Naive thymus-derived CD4-positive, alpha-beta T cell (primary cell): ENCODE measurements around the gene SFXN5. TPM values are rescaled to one million over a fixed set of nuclear protein-coding genes. Genes with fewer than 3 reads are reported as not detected.

ENCODE experiments used
- ATAC-seq: fragments of 150-1000 bp; cut with Tn5 transposase; 2 replicates; pipeline ENCODE4 v1.10.0; 2021; ENCODE audit warnings: mild to moderate bottlenecking, moderate library complexity
- CTCF ChIA-PET: fragments of 350-600 bp; sonication (Branson Sonifier 250); formaldehyde crosslinking; loops from one replicate; lab custom pipeline; 2021; ENCODE audit warnings: antibody characterized with exemption; lab: Charles Lee
- POLR2A ChIA-PET: fragments of 350-600 bp; sonication (Branson Sonifier 250); formaldehyde crosslinking; loops from one replicate; lab custom pipeline; 2021; ENCODE audit warnings: antibody characterized with exemption, inconsistent platforms; lab: Charles Lee
- DNase-seq, 9 donors: peaks; one replicate each; pipeline versions ENCODE4 v3.0.0 to v3.0.0-alpha.2; 2020 to 2022; ENCODE audit warnings: mixed read lengths in 1 of 9
- H3K27ac ChIP-seq: one replicate; pipeline ENCODE4 v1.7.0; 2013; ENCODE audit warnings: mild to moderate bottlenecking, low read depth, low read length, moderate library complexity
- H3K27me3 ChIP-seq, 2 donors: one replicate each; pipeline ENCODE4 v1.7.0; 2013; ENCODE audit warnings: low read length in 2 of 2, mild to moderate bottlenecking in 2 of 2, moderate library complexity in 2 of 2; ENCODE audit not compliant: control insufficient read depth in 2 of 2, insufficient read depth in 2 of 2
- H3K36me3 ChIP-seq, 3 experiments: 1 replicate in 2 of 3; 2 replicates in 1 of 3; pipeline ENCODE4 v1.7.0; 2013; ENCODE audit warnings: low read length in 3 of 3, mild to moderate bottlenecking in 3 of 3, moderate library complexity in 1 of 3; ENCODE audit not compliant: insufficient read depth in 3 of 3, control insufficient read depth in 2 of 3
- H3K4me1 ChIP-seq, 2 donors: one replicate each; pipeline ENCODE4 v1.7.0; 2013; ENCODE audit warnings: low read length in 2 of 2, mild to moderate bottlenecking in 2 of 2, moderate library complexity in 1 of 2; ENCODE audit not compliant: control insufficient read depth in 2 of 2, insufficient read depth in 2 of 2
- H3K4me3 ChIP-seq: 2 replicates; pipeline ENCODE4 v1.7.0; 2013; ENCODE audit warnings: mild to moderate bottlenecking, low read length
- H3K9me3 ChIP-seq, 3 experiments: 1 replicate in 2 of 3; 2 replicates in 1 of 3; pipeline ENCODE4 v1.7.0; 2013; ENCODE audit warnings: low read length in 3 of 3; ENCODE audit not compliant: control insufficient read depth in 2 of 3
- H3K27ac Mint-ChIP-seq, 9 donors: one replicate each; pipeline ENCODE4 v1.8.0; 2020 to 2022; ENCODE audit warnings: mixed read lengths in 9 of 9, mild to moderate bottlenecking in 8 of 9, moderate library complexity in 5 of 9, inconsistent platforms in 2 of 9
- H3K27me3 Mint-ChIP-seq, 5 donors: one replicate each; pipeline ENCODE4 v1.8.0; 2021 to 2022; ENCODE audit warnings: mixed read lengths in 5 of 5, mild to moderate bottlenecking in 1 of 5
- H3K36me3 Mint-ChIP-seq, 5 donors: one replicate each; pipeline ENCODE4 v1.8.0; 2020 to 2022; ENCODE audit warnings: mixed read lengths in 5 of 5, mild to moderate bottlenecking in 3 of 5, inconsistent platforms in 1 of 5
- H3K4me1 Mint-ChIP-seq, 7 donors: one replicate each; pipeline ENCODE4 v1.8.0; 2020 to 2022; ENCODE audit warnings: mixed read lengths in 7 of 7, mild to moderate bottlenecking in 3 of 7, inconsistent platforms in 1 of 7
- H3K4me3 Mint-ChIP-seq, 10 donors: one replicate each; pipeline ENCODE4 v1.8.0; 2020 to 2022; ENCODE audit warnings: mild to moderate bottlenecking in 10 of 10, mixed read lengths in 10 of 10, moderate library complexity in 6 of 10, inconsistent platforms in 2 of 10
- H3K9me3 Mint-ChIP-seq, 11 donors: one replicate each; pipeline ENCODE4 v1.8.0; 2020 to 2022; ENCODE audit warnings: mixed read lengths in 11 of 11, mild to moderate bottlenecking in 4 of 11, inconsistent platforms in 1 of 11, moderate library complexity in 1 of 11
- intact Hi-C, 2 donors: fragments of 100-400 bp; cut with micrococcal nuclease; formaldehyde crosslinking; loops; one replicate each; pipeline ENCODE4 v1.15.1; 2023
- polyA plus RNA-seq, 2 donors: library from polyadenylated mRNA; unstranded; fragments of 300-500 nt; fragmentation: Illumina TruSeq; gene quantifications; one replicate each; pipeline ENCODE4 v1.2.3, GENCODE V29; 2021
- total RNA-seq, 6 experiments: library from RNA in 5 of 6; stranded (reverse) in 5 of 6; gene quantifications; 1 replicate in 5 of 6; 2 replicates in 1 of 6; pipeline ENCODE4 v1.2.3 and lab custom pipeline; 2021 to 2026

Gene SFXN5
- total and polyA plus RNA-seq, 7 experiments from 2014 or later, result 2.2 to 17.4 (median 9.1) TPM

DNA sequence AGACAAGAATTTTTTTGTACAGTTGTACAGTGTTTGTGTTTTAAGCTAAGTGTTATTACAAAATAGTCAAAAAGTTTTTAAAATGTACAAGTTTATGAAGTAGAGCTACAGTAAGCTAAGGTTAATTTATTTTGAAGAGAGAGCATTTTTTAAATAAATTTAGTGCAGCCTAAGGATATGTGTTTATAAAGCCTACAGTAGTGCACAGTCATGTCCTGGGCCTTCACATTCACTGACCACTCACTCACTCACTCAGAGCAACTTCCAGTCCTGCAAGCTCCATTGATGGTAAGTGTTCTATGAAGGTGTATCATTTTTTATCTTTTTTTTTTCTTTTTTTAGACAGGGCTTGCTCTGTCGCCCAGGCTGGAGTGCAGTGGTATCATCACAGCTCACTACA, 44.2 kb downstream of the SFXN5 start:
- peaks cover 0 to 4% (median 0%) of the 10 kb centered on the region in 7 donors for H3K4me1 Mint-ChIP-seq
- intact Hi-C loops, result no loop called here
- no peaks in the 10 kb centered on the region for H3K4me1 ChIP-seq
- H3K27ac ChIP-seq, result no peak overlapping the region
- no peak overlapping the region for H3K4me3 Mint-ChIP-seq
- ChIA-PET CTCF (interaction anchor here (0.9 kb wide), 1 partner anchor 54 kb away, joined by 3 read pairs; no protein-coding TSS in a partner anchor), POLR2A (no interaction called here)
- H3K27me3 ChIP-seq, result no peaks in the 10 kb centered on the region
- no peaks in the 10 kb centered on the region for H3K9me3 ChIP-seq
- H3K27me3 Mint-ChIP-seq, result no peaks in the 10 kb centered on the region
- no peak for DNase-seq
- H3K27ac Mint-ChIP-seq, result no peak overlapping the region
- no peak overlapping the region for H3K4me3 ChIP-seq
- H3K36me3 ChIP-seq, result no peaks in the 10 kb centered on the region
- H3K9me3 Mint-ChIP-seq, result no peaks in the 10 kb centered on the region
- H3K36me3 Mint-ChIP-seq, result peaks cover 0 to 14% (median 0%) of the 10 kb centered on the region in 5 donors
- ATAC-seq, result no peak

DNA sequence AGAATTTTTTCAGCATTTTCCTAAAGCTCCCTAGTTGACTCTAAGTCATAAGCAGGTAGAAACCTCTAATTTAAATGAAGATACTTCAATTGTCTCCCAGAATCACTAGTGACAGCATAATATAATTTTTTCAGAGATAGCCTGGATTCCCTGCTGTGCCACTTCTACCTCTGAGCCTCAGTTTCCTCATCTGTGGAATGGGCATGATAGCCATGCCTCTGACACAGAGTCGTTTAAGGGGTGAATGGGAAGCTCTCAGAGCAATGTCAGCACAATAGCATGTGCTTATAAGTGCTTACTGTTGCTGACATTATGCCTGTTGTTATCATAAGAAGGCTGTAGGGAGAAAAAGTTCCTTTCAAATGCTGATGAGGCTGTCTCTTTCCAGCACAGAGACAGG, 48.0 kb downstream of the SFXN5 start:
- ChIA-PET CTCF (no interaction called here), POLR2A (no interaction called here)
- Mint-ChIP-seq H3K4me1 (no peaks in the 10 kb centered on the region), H3K27ac (no peak overlapping the region), H3K36me3 (peaks cover 0 to 18% (median 0%) of the 10 kb centered on the region in 5 donors), H3K9me3 (no peaks in the 10 kb centered on the region), H3K4me3 (no peak overlapping the region), H3K27me3 (no peaks in the 10 kb centered on the region)
- H3K4me3 ChIP-seq, result no peak overlapping the region
- no peak for ATAC-seq
- H3K27me3 ChIP-seq, result no peaks in the 10 kb centered on the region
- no peak for DNase-seq
- no peak overlapping the region for H3K27ac ChIP-seq
- no peaks in the 10 kb centered on the region for H3K9me3 ChIP-seq
- no peaks in the 10 kb centered on the region for H3K4me1 ChIP-seq
- intact Hi-C loops, result no loop called here
- no peaks in the 10 kb centered on the region for H3K36me3 ChIP-seq

DNA sequence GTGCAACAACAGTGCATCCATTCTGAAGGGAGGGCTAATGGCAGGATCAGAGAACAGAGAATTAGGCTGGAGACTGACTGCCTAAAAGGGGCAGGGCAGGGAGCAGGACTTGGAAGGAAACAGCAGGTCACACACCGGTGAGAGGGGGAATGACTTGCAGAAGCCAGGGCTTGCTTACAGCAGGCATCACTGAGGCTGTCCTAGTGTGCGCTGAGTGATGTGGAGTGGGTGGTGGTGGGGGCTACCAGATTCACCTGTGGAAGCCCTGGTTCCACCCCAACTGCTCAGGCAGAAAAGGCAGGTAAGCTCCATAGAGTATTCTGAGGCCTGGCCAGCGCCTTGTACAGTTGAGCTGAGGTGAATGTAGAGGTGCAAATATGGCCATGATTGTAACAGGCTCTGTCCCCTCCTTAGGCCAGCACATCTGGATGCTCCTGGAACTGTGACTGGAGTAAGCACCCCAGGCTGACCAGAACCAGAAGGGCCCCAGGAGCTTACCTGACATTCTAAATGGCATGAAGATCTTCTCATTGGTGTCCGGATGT, 49.4 kb downstream of the SFXN5 start:
- ChIA-PET POLR2A (no interaction called here), CTCF (interaction anchor here (0.8 kb wide), 1 partner anchor 18 kb away, joined by 3 read pairs; no protein-coding TSS in a partner anchor)
- no peak overlapping the region for H3K4me3 Mint-ChIP-seq
- H3K9me3 Mint-ChIP-seq, result no peaks in the 10 kb centered on the region
- intact Hi-C loops, result no loop called here
- no peaks in the 10 kb centered on the region for H3K4me1 Mint-ChIP-seq
- no peaks in the 10 kb centered on the region for H3K27me3 ChIP-seq
- peaks cover 0 to 15% (median 0%) of the 10 kb centered on the region in 5 donors for H3K36me3 Mint-ChIP-seq
- DNase-seq, result no peak
- no peak for ATAC-seq
- H3K4me1 ChIP-seq, result no peaks in the 10 kb centered on the region
- H3K27ac Mint-ChIP-seq, result no peak overlapping the region
- no peak overlapping the region for H3K4me3 ChIP-seq
- no peak overlapping the region for H3K27ac ChIP-seq
- H3K27me3 Mint-ChIP-seq, result peaks cover 0 to 2% (median 0%) of the 10 kb centered on the region in 5 donors
- no peaks in the 10 kb centered on the region for H3K9me3 ChIP-seq
- no peaks in the 10 kb centered on the region for H3K36me3 ChIP-seq

DNA sequence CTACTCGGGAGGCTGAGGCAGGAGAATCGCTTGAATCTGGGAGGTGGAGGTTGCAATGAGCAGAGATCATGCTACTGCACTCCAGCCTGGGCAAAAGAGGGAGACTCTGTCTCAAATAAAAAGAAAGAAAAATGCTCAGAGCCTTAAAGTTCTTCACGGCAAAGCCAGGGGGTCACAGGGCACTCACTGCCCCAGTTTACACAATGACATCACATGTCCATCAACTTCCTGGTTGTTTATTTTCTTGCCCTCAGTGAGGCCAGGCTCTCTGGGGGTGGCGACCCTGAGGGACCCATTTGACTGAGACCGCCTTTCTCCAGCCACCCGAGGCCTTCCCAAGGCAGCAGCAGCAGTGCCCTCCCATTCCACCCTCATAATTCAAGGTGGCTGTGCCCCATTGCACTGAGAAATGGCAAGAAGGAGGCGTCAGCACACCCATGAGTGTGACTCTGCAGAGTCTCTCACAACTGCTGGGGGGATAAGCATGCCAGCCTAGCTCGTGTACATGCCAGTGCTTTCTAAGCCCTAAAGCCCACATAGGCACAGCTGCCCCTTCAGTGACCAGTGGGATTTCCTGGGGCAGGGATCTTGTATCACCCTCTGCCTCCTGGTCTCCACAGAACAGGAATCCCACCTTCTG, 50.0 kb downstream of the SFXN5 start:
- H3K27me3 ChIP-seq, result no peaks in the 10 kb centered on the region
- H3K27ac ChIP-seq, result no peak overlapping the region
- no peak overlapping the region for H3K27ac Mint-ChIP-seq
- H3K9me3 ChIP-seq, result no peaks in the 10 kb centered on the region
- no peaks in the 10 kb centered on the region for H3K4me1 ChIP-seq
- ChIA-PET CTCF (no interaction called here), POLR2A (no interaction called here)
- no peak overlapping the region for H3K4me3 Mint-ChIP-seq
- no peaks in the 10 kb centered on the region for H3K9me3 Mint-ChIP-seq
- H3K36me3 ChIP-seq, result no peaks in the 10 kb centered on the region
- no peaks in the 10 kb centered on the region for H3K4me1 Mint-ChIP-seq
- DNase-seq (no peak), ATAC-seq (no peak)
- no peak overlapping the region for H3K4me3 ChIP-seq
- peaks cover 0 to 16% (median 0%) of the 10 kb centered on the region in 5 donors for H3K36me3 Mint-ChIP-seq
- intact Hi-C loops, result no loop called here
- H3K27me3 Mint-ChIP-seq, result peaks cover 0 to 2% (median 0%) of the 10 kb centered on the region in 5 donors

DNA sequence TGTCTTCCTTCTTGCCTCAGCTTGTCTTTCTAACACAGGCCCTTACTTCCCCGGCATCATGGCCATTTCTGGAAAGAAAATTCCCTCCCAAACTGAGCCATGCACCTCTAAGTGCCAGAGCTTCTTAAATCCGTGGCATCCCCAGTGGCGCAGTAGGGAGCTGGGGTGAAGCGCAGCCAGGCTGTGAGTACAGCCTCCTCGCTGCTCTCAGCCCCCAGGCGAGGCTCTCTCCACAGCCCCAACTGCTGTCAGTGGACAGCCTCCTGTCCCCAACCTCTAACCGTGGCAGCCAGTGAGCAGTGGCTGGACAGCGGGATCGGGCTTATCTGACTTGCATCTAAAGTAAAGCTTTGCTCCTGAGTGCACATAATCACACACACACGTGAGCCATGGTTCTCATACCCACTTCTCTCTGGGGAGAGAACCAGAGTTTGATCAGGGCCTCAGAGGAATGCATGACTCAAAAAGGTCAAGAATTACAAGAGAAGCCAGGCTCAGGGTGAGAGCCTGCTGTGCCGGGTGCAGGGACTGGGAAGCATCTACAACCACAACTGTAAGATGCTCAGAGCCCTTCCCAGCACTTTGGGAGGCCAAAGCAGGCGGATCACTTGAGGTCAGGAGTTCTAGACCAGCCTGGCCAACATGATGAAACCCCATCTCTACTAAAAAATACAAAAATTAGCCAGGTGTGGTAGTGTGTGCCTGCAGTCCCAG, 50.7 kb downstream of the SFXN5 start:
- no peaks in the 10 kb centered on the region for H3K36me3 ChIP-seq
- no peak overlapping the region for H3K27ac ChIP-seq
- ATAC-seq (no peak), DNase-seq (no peak)
- ChIA-PET CTCF (no interaction called here), POLR2A (no interaction called here)
- H3K36me3 Mint-ChIP-seq, result peaks cover 0 to 22% (median 0%) of the 10 kb centered on the region in 5 donors
- H3K4me1 Mint-ChIP-seq, result no peaks in the 10 kb centered on the region
- H3K9me3 Mint-ChIP-seq, result no peaks in the 10 kb centered on the region
- intact Hi-C loops, result no loop called here
- H3K27me3 Mint-ChIP-seq, result peaks cover 0 to 2% (median 0%) of the 10 kb centered on the region in 5 donors
- no peak overlapping the region for H3K4me3 Mint-ChIP-seq
- no peak overlapping the region for H3K4me3 ChIP-seq
- no peak overlapping the region for H3K27ac Mint-ChIP-seq
- no peaks in the 10 kb centered on the region for H3K9me3 ChIP-seq
- no peaks in the 10 kb centered on the region for H3K27me3 ChIP-seq
- no peaks in the 10 kb centered on the region for H3K4me1 ChIP-seq

DNA sequence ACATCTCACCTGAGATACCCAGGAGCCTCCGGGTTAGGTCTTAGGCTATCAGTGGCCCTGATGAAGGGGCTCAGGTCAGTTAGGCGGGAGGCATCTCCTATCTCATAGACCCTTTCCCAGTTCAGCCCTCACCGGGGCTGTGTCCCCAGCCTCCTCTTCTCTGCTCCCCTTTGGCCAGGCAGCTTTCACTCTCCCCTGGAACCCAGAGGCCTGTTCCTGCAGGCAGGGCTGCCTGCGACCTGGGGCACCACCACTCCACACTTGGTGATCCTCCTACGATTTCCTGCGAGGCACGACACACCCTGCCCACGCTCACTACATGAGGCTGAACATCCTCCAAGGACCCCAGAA, 51.2 kb downstream of the SFXN5 start:
- Histone ChIP-seq H3K9me3 (no peaks in the 10 kb centered on the region), H3K4me1 (no peaks in the 10 kb centered on the region), H3K27ac (no peak overlapping the region), H3K4me3 (no peak overlapping the region), H3K27me3 (no peaks in the 10 kb centered on the region), H3K36me3 (no peaks in the 10 kb centered on the region)
- CTCF ChIA-PET, result no interaction called here
- H3K27ac Mint-ChIP-seq, result no peak overlapping the region
- H3K4me1 Mint-ChIP-seq, result no peaks in the 10 kb centered on the region
- H3K4me3 Mint-ChIP-seq, result no peak overlapping the region
- ATAC-seq (no peak), DNase-seq (no peak)
- POLR2A ChIA-PET, result no interaction called here
- no peaks in the 10 kb centered on the region for H3K9me3 Mint-ChIP-seq
- intact Hi-C loops, result no loop called here
- peaks cover 0 to 23% (median 0%) of the 10 kb centered on the region in 5 donors for H3K36me3 Mint-ChIP-seq
- peaks cover 0 to 4% (median 0%) of the 10 kb centered on the region in 5 donors for H3K27me3 Mint-ChIP-seq
